Spinal cord (tissue), 10 donors: ENCODE results near the gene EML4. TPM values are rescaled to one million over a fixed set of nuclear protein-coding genes. Genes with fewer than 3 reads are reported as not detected.
"Not testable (repeated sequence)": the region's sequence is repeated elsewhere in the genome, so short reads cannot be mapped to it uniquely, and the experiment has no call there.

Source experiments
- DNase-seq, 6 donors: peaks; one replicate each; pipeline versions ENCODE4 v3.0.0 to v3.0.0-alpha.2; 2013 to 2015; ENCODE audit warnings: low spot score in 6 of 6, low read depth in 4 of 6
- H3K27ac ChIP-seq: one replicate; pipeline ENCODE4 v1.5.1; 2013; ENCODE audit warnings: low read depth, low read length, control low read depth
- H3K27me3 ChIP-seq: one replicate; pipeline ENCODE4 v1.6.1; 2013; ENCODE audit warnings: low read length; ENCODE audit not compliant: control insufficient read depth, insufficient read depth
- H3K36me3 ChIP-seq: one replicate; pipeline ENCODE4 v1.6.1; 2013; ENCODE audit warnings: low read length; ENCODE audit not compliant: control insufficient read depth, insufficient read depth
- H3K4me1 ChIP-seq: one replicate; pipeline ENCODE4 v1.6.1; 2013; ENCODE audit warnings: low read length; ENCODE audit not compliant: control insufficient read depth, insufficient read depth
- H3K4me3 ChIP-seq: one replicate; pipeline ENCODE4 v1.5.1; 2013; ENCODE audit warnings: low read depth, low read length, control low read depth
- H3K9me3 ChIP-seq: one replicate; pipeline ENCODE4 v1.6.1; 2013; ENCODE audit warnings: low read length; ENCODE audit not compliant: control insufficient read depth, insufficient read depth
- WGBS: methylation state at CpG from one replicate; pipeline ENCODE4 v1.1.5; 2013; ENCODE audit warnings: missing lambda C conversion rate; ENCODE audit not compliant: insufficient coverage; 5-methylcytosine and 5-hydroxymethylcytosine counted together
- long read RNA-seq, 4 donors: transcript quantifications; one replicate each; lab custom pipeline, GENCODE V29; 2026
- polyA plus RNA-seq, 2 donors: library from polyadenylated mRNA; unstranded; fragments of 120-200 nt; gene quantifications; one replicate each; pipeline ENCODE4 v1.2.1, GENCODE V29; 2013; ENCODE audit not compliant: insufficient read length in 2 of 2
- total RNA-seq, 2 donors: library from RNA; depleted of rRNA in 1 of 2; stranded (reverse); fragments of 120-200 nt in 1 of 2; fragments of >200 nt in 1 of 2; gene quantifications; one replicate each; pipeline versions ENCODE4 v1.2.3 to v1.2.4, GENCODE V29; 2013 to 2014
- donor health status: healthy.

The EML4 gene
- total RNA-seq (10 to 100 TPM; 52.4 to 68.8 TPM), polyA plus RNA-seq (10 to 100 TPM; 31.6 to 37.3 TPM)
- long read RNA-seq, donor 1, full-length matches to known transcripts, result 3 of 3 reads
- long read RNA-seq, donor 1, partial matches to known transcripts, result 0 of 3 reads
- long read RNA-seq, donor 1, other reads (novel, unspliced or antisense), result 0 of 3 reads
- long read RNA-seq, donor 2, full-length matches to known transcripts, result 1 of 1 reads
- long read RNA-seq, donor 2, partial matches to known transcripts, result 0 of 1 reads
- long read RNA-seq, donor 2, other reads (novel, unspliced or antisense), result 0 of 1 reads
- long read RNA-seq, donor 3, full-length matches to known transcripts, result 3 of 3 reads
- long read RNA-seq, donor 3, partial matches to known transcripts, result 0 of 3 reads
- long read RNA-seq, donor 3, other reads (novel, unspliced or antisense), result 0 of 3 reads
- long read RNA-seq, donor 4, full-length matches to known transcripts, result 21 of 30 reads
- long read RNA-seq, donor 4, partial matches to known transcripts, result 9 of 30 reads
- long read RNA-seq, donor 4, other reads (novel, unspliced or antisense), result 0 of 30 reads

GRCh38 chr2:42169100-42169873, at the start of gene EML4:
Gene EML4, plus strand, starts transcription at chr2:42169353. Its CDS starts 259 bp downstream, at chr2:42169612.
- WGBS, result under 1% methylated on average over 88 of the region's 88 CpGs
- Histone ChIP-seq H3K27ac (peak within 1 kb of the TSS; percentile 79), H3K36me3 (no peaks in the 10 kb centered on the region), H3K9me3 (no peaks in the 10 kb centered on the region), H3K4me3 (peak within 1 kb of the TSS; percentile 83), H3K4me1 (peaks cover 8% of the 10 kb centered on the region), H3K27me3 (no peaks in the 10 kb centered on the region)
- DNase-seq, result peak; percentile 75 to 98 (median 85)

GRCh38 chr2:42123426-42123825, 45.7 kb upstream of the EML4 start:
- DNase-seq, result no peak
- Histone ChIP-seq H3K4me1 (no peaks in the 10 kb centered on the region), H3K36me3 (no peaks in the 10 kb centered on the region), H3K9me3 (peaks cover 2% of the 10 kb centered on the region), H3K4me3 (no peak overlapping the region), H3K27ac (no peak overlapping the region), H3K27me3 (no peaks in the 10 kb centered on the region)

- H3K27me3 ChIP-seq, result no peaks in the 10 kb centered on the region
- no peak overlapping the region for H3K27ac ChIP-seq
- H3K9me3 ChIP-seq, result peaks cover 2% of the 10 kb centered on the region
- no peaks in the 10 kb centered on the region for H3K36me3 ChIP-seq
- H3K4me1 ChIP-seq, result no peaks in the 10 kb centered on the region
- WGBS, result 83% methylated on average over 2 of the region's 6 CpGs
- H3K4me3 ChIP-seq, result no peak overlapping the region
- DNase-seq, result no peak
Measured at GRCh38 chr2:42124011-42124785, 45.0 kb upstream of the EML4 start.

- Histone ChIP-seq H3K4me3 (no peak overlapping the region), H3K9me3 (peaks cover 2% of the 10 kb centered on the region), H3K4me1 (no peaks in the 10 kb centered on the region), H3K27me3 (no peaks in the 10 kb centered on the region), H3K27ac (no peak overlapping the region), H3K36me3 (no peaks in the 10 kb centered on the region)
- peak in 1 of 6 donors; percentile 37 for DNase-seq
- 65% methylated on average over 8 of the region's 10 CpGs for WGBS
Measured at GRCh38 chr2:42125841-42126594, 43.1 kb upstream of the EML4 start.

GRCh38 chr2:42126873-42127272, 42.3 kb upstream of the EML4 start:
- 96% methylated on average over 5 of the region's 10 CpGs for WGBS
- not testable (repeated sequence) for H3K9me3 ChIP-seq, H3K4me1 ChIP-seq, DNase-seq, H3K27me3 ChIP-seq, H3K4me3 ChIP-seq, H3K36me3 ChIP-seq, H3K27ac ChIP-seq

- no peaks in the 10 kb centered on the region for H3K36me3 ChIP-seq
- peaks cover 3% of the 10 kb centered on the region for H3K4me1 ChIP-seq
- no peak overlapping the region for H3K4me3 ChIP-seq
- 63% methylated on average over 4 of the region's 5 CpGs for WGBS
- no peak overlapping the region for H3K27ac ChIP-seq
- DNase-seq, result no peak
- no peaks in the 10 kb centered on the region for H3K27me3 ChIP-seq
- H3K9me3 ChIP-seq, result no peaks in the 10 kb centered on the region
Measured at GRCh38 chr2:42127425-42128424, 41.4 kb upstream of the EML4 start.

GRCh38 chr2:42128721-42129486, 40.2 kb upstream of the EML4 start:
- no peak for DNase-seq
- Histone ChIP-seq H3K27me3 (no peaks in the 10 kb centered on the region), H3K4me1 (peaks cover 10% of the 10 kb centered on the region), H3K27ac (no peak overlapping the region), H3K4me3 (no peak overlapping the region), H3K36me3 (no peaks in the 10 kb centered on the region), H3K9me3 (no peaks in the 10 kb centered on the region)
- WGBS, result 58% methylated on average over 6 of the region's 7 CpGs

GRCh38 chr2:42129487-42129852, 39.7 kb upstream of the EML4 start:
- Histone ChIP-seq H3K36me3 (no peaks in the 10 kb centered on the region), H3K4me1 (peaks cover 10% of the 10 kb centered on the region), H3K27me3 (no peaks in the 10 kb centered on the region), H3K4me3 (no peak overlapping the region), H3K27ac (no peak overlapping the region), H3K9me3 (no peaks in the 10 kb centered on the region)
- WGBS, result no CpG with 5 or more reads among the region's 1 CpG
- DNase-seq, result no peak
